Stimulated activated CD4-positive, alpha-beta T cell treated with anti-CD3 and anti-CD28 coated beads, TNF-alpha, amount 100 ng/mL, for 24 hours (primary cell): ENCODE data around the gene TBX20.

ENCODE experiments used
- DNase-seq, 3 experiments: peaks; one replicate each; pipeline ENCODE4 v3.0.0-alpha.2; 2020; ENCODE audit warnings: low read depth in 3 of 3

TBX20 gene, protein sequence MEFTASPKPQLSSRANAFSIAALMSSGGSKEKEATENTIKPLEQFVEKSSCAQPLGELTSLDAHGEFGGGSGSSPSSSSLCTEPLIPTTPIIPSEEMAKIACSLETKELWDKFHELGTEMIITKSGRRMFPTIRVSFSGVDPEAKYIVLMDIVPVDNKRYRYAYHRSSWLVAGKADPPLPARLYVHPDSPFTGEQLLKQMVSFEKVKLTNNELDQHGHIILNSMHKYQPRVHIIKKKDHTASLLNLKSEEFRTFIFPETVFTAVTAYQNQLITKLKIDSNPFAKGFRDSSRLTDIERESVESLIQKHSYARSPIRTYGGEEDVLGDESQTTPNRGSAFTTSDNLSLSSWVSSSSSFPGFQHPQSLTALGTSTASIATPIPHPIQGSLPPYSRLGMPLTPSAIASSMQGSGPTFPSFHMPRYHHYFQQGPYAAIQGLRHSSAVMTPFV

DNA sequence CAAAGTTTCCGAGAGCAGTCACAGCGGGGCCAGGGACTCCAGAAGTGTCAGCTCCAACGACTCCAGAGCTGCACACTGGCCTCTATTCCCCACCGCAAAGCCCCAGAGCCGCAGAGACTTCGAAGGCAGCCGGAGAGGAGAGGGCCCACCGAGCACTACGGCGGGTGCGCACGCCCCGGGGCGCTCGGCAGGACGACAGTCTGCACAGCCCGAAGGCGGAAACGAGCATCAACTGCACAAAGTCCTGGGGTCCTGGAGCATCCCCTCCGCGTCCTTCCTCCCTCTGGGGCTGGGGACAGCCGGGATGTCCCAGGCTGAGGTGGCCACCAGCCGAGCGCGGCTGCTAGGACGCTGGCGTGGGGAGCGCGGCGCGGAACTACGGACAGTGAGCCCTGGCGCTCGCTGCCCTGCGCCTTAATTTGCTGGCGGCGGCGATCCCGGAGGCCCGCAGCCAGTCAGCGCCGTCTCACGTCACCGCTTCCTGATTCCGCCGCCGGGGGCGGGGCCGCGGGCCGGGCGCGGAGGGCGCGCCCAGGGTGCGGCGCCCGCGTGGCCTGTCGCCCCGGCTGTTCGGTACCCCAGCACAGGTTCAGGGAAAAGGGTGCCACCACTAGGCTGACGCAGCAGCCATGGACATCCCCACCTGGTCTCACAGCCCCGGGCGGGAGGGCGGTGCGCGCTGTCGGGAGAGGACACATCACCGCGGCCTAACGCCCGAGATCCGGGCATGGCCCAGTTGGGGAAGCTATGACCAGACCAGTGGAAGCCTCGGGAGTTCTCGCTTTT, at the start of gene TBX20:
TBX20 (minus strand) TSS at position 391 of the 786 bp plus-strand sequence. CDS start 480 bp downstream, outside the sequence.
- DNase-seq, result peak in 1 of 3 experiments; percentile 37

DNA sequence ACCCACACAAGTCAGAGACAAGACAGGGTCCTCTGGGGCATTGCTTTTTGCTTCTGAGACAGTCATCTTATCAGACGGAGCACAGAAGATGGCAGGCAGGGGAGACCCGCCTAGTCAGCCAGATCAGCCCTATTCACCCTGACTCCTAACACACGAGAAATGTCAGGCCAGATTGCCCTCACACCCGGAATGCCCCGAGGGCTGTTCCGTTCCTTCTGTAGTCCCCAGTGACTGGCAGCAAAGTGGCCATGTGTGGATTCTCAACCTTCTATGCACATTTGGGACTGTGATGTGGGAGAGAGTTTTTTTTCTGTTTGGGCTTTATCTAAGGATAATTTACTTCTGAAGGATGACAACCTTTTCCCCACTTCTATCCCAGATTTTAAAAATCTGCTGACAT, 35.5 kb upstream of the TBX20 start:
- no peak for DNase-seq

DNA sequence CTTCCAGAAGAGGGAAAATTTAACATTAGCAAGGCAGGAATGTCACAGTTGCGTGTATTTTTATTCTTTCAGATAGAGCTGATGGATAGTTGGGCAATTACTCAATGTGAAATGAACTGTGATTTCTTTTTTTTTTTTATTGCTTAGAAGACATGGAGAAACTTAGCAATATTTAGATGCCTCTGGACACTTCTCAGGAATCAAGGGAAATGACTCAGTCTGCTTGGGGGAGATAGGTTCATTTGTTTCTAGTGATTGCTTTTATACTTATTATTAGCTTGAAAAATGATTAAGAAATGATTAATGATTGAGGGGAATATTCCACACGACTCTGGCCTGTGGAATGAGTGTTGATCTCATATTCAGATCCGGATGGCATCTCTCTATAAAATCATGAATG, 33.1 kb upstream of the TBX20 start:
- no peak for DNase-seq

DNA sequence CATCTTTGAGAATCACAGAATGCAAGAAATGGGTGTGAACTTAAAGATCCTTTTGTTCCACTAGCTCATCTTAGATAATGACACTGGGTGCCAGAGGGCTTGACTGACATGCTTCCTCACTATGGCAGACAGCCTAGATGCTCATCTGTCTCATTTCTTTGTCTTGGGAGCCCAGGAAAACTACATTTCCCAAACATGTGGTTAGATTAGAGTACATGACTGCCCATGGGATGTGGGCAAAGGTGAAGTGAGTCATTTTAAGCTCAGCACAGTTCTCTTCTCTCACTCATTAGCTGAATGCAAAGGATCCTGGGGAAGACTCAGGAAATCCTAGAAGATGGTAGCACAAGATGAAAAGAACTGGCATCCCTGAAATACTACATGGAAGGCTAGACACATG, 32.5 kb upstream of the TBX20 start:
- no peak for DNase-seq

DNA sequence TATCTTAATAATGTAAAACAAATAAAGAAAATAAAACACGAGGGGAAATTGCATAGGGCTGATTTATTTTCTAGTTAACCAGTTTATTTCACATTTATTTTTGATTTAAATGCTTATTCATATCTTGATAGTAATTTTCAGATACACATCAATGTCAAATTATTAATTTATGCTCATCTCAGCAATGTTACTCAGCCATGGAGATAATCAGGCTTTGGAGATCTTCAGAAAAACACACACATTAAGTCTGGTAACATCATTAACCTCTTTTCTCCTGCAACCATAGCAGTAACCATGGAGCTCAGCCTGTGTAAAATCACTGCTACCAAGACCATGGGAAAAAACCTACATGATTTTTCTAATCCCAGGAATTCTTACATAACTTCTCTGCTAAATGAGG, 31.9 kb upstream of the TBX20 start:
- no peak for DNase-seq

DNA sequence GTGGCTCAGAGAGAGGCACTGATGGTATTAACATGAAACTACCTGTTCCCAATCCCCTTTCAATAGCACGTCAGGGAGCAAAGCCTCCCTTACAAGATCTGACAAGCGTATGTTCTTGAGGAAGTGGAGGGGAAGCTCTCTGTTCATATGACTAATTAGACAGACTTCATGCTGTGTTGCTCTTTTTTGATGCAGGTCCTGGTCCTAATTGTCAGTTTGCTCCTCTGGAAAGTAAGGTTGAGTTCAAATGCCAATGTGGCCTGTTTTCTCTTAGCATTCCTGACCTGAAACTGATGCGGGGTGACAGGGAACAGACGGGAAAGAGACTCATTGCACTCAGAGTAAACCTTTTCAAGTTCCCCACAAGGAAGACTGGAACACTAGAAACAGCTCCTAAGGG, 27.0 kb upstream of the TBX20 start:
- DNase-seq, result no peak

DNA sequence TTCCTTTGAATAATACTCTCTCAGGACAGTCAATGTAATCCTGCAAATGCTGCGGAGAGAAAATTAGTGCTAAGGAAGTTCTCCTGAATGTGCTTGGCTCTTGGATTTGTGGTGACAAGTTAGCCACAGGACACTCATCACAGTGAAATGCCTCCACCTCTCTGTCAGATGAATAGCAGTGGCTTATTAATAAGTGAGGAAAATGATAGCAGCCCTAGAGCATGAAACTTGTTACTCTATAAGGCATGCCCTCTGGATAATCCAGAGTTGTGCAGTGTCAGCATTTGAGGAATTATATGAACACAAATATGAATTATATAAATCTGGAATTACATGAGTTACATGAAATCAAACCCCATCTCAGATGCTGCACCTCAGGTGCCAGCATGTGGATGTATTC, 23.5 kb upstream of the TBX20 start:
- DNase-seq, result no peak

DNA sequence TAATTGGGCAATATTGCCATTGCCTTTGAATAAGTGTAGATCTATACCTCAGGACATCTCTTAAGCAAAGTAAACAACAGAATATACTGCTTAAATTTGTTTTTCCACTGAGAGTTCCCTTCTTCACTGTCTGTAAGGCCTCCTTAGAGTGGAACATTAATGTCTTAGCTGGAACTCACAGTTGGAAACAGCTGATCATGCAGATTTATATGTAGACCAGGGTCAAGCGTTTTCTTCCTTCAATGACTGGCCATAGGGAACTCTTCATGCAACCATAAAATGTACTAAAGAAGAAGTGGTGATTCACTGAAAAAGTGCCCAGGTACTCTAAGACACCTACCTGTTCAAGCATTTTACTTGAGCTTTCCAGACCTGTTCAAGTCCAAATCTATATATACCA, 18.3 kb upstream of the TBX20 start:
- DNase-seq, result no peak

DNA sequence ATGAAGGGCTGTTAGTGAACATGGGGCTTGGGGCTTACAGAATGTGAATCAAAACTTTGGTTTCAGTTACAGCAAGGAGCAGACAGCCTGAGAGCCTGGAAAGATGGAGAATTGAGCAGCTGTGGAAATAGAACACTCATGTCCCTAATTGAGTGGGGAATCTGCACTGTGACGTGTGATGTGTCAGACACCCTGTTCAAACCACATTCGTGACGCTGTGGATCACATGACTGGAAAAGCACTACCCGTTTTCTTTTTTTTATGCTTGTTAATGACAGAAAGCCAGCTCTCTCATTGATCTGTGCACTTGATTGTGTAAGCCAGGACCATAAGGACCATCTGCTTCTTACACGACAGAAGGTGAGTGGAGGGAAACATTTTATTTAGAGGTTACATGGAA, 15.1 kb upstream of the TBX20 start:
- no peak for DNase-seq

DNA sequence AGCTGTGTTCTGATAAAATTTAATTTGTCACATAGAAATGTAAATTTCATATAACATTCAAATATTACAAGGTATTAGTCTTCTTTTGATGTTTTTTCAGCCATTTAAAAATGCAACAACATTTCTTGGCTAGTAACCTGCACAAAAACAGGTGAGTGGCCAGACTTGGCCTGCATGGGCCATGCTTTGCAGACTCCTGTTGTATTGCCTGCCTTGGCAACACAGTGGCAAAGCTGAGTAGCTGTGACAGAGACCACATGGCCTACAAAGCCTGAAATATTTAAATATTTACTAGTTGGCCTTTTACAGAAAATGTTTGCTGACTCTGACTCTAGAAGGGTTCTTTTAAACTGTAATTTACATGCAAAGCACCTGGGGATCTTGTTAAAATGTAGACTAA, 13.5 kb upstream of the TBX20 start:
- no peak for DNase-seq

DNA sequence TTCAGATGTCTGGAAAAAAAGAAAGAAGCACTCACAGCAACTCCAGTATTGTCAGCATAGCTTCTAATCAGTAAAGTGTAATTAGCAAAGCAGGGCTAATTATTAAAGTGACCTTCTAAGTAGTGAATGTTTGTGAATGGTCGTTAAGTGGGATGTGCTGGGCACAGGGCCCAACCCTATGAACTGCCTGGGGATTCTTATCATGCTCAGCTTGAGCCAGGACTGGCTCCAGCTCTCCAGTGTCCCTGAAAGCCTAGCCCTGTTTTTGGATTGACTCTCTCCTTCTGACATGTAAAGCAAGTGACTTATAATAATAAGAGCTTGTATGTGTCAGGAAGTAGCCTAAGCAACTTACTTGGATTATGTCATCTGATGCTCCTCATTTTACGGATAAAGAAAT, 9.5 kb upstream of the TBX20 start:
- no peak for DNase-seq

DNA sequence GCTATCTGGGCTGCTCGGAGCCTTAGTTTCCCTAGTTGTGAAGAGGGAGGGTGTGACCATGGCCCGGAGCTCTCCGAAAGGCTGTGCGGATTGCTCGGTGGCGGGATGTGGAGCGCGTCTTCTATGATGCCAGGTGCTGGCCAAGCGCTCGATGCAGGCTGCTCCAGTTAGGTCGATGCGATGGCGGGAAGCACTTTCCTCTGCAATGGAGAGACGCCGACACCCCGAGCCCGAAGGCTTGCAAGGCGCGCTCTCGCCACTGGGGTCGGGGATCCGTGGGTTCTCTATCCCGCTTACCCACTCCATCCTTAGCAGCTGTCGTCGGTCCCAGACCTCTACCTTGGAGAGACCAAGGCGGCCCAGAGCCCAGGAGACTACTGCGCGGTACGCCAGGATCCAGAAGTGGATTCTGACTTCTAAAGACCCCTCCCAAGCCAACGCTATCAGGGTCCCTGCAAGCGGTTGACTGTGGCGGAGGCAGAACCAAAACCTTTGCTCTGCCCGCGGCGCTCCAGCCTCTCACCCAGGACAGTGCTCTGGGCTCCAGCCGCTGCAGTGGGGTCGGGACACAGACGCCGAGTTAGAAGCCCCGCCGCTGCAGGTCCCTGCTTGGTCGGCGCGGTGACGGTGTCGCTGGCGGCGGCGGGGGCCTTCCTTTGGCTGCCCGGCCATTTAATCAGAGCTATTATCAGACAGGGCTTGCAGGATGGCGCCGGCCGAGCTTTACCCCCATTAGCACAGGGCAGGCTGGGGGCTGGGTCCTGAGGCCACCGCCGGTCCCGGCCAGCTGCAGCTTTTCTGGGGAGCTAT, 7.8 kb upstream of the TBX20 start:
- no peak for DNase-seq

DNA sequence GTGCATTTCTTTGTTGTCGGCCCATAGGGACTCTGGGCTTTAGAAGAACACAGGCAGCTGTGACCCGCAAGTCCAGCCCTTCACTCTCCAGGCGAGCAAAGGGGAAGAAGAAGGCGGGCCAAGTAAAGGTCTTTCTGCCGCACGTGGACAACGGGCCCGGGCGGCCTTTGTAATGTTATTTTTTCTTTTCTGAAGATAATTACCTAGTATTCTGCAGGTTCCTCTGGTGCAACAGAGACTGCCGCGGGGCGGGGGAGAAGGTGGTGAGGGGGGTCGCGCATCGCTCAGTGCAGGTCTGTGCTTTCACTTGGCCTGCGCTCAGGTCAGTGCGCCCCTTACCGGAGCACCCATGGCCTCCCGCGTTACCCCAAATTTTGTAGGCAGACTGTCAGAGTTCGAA, 7.1 kb upstream of the TBX20 start:
- DNase-seq, result no peak

DNA sequence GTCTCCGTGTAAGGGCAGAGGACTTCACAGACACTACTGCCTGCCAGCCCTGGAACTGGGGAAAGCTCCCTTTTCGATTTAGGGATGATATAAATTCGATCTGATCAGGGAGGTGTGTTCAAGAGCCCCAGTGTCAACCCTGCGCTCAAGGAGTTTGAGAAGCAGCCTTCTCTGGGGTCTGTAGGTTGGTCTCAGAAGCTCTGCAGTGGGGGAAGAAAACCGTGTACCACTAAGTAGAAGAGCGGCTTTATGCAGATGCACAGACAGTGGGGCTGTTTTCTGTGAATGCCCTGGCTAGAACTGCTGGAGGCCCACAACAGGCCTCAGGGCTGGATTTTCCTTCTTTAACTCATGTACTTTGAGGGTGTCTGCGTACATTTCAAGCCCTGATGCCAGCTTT, 6.3 kb upstream of the TBX20 start:
- no peak for DNase-seq

DNA sequence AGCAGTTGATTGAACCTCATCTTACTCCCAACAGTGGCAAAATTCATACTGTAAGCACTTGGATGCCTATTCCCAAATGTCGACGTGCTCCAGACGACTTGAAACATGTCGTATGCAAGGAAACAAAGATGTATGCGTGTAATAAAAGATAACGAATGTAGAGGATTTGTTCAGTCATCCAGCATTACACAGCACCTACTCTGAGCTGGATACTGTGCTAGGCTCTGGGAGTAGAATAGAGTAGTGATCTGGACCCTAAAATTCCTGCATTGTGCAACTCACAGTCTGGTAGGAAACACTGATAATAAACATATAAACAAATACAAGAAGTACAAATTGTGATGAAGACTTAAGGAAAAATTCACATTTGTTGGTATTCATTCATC, 5.6 kb upstream of the TBX20 start:
- no peak for DNase-seq

DNA sequence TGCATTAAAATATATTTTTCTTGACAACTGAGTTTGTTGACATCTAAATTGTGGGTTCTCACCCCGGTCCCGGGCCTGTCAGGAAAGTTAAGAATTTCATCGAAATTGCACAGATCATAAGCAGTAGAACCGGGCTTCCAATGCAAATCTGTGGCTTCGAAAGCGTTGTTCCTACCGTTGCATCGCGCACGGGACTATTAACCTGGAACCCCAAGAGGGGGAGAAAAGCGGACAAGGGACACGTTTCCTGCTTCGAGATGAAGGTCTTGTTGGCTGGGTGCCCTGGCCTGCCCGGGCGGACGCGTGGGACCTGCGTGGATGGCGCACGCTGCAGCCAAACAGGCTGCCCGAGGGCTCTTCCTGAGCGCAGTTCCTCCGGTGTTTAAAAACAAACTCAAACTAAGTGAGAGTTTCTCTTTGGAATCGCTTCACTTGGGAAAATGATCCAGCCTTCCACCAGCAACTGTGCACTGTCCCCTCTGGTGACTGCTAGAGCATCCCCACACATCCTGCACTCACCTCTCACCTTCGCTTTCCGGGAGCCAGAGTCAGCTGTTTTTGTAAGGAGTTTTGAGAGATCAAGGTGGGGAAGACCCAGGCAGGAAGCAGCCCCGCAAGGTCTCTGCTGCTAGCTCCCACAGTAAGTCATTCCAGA, 5.1 kb upstream of the TBX20 start:
- DNase-seq, result no peak

DNA sequence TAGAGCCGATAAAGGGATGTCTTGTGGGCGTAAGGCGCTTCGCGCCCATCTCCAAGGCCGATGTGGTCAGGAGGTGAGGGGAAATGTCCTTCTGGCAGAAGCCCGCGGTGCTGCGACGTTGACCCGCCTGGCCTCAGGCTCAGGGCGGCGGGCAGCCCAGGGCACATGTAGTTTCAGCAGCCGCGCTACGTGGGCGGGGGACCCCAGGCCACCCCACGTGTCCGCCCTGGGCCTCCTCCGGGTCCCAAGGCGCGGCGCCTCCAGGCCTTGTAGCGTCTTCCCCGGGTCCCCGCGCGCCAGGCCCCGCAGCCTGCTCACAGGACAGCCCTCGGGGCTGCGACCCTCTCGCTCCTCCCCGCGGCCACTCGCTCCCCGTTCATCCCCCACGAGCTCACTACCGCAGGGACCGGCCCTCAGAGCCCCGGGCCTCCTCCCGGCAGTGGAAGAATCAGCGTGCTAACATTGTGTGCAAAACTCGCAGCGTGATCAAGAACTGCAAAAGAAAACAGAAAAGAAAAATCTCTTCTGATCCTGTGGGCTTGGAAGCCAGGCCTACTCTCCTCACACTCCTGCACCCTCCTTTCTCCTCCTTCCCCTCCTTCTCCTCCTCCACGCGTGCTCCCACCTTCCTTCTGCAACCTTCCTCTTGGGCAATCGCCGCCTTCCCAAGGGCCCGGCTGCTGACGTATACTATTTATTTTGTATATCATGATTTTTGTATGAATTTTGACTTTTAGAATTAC, 4.4 kb upstream of the TBX20 start:
- DNase-seq, result no peak

DNA sequence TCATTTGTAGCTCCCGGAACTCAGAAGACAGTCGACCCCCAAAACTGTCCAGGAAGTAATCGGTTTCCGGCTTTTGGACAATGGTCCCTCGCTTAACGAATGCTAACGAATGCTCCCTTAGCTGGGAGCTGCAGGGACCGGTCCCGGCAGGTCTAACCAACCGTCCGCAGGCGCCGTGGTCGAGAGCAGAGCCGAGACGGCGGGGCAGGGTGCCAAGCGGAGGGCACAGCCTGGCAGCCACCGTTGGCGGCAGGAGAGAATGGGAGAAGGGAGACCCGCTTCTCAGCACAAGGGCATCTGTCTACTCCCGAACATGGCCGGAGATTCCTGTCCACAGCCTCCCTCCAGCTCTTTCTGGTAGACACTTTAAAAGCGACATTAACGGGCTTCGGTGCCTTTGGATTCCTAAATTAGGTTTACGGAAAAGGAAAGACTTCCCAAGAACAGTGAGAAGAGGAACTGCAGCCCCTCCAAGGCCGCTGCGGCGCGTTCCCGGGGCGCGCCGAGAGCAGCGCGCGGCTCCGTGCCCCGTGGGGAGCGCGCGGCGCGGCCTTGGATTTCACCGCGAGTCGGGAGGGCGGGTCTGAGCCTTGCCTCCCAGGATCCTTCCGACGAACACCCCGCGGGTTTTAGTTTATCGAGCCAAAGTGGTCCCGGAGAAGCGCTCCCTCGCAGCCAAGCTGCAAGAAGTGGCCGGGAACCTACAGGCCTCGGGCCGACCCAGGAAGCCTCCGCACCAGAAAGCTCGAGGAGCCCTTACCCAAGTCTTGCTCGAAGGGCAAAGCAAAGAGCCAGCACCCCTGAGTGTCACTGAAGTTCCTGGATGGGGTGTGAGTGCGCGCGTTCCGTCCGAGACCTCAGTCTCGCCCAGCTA, 3.6 kb upstream of the TBX20 start:
- DNase-seq, result no peak

DNA sequence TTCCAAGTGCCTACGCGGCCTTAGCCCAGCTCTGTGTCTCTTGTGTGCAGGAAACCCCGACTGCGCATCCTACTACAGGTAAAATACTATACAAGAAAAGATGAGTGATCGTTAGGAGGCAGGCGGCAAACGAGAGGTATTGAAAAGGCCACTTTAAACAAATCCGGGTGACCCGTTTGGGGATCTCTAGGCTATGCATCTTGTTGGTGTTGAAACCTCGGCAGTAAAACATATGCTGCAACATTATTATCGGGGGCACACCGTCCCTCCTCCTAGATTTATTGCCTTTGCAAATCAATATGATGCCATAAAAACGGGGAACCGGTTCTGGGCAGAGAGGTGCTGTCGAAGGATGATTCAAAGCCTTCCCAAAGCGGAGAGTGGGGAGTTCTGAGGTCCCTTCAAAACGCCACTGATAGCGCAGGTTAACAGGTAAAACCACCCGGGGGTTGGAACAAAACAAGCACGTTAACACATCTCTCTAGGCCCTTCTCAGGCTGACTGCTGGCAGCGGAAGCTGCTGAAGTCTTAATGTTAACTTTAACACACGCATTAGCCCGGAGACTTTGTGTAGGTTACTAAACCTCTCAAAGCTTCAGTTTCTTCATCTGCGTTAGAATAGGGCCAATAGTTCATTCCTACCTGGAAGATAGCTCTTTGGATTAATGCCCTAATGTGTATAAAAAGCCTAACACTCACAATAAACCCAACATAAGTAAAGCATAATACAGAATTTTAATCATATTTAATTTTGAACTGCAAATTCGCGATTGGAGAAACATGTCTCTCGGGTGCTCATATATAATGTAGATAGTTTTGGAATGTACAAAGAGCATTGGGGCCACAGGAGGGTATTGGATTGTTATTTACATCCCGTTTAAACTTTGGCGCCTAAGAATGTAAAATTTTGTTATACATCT, 2.6 kb upstream of the TBX20 start:
- no peak for DNase-seq
